Natural killer cell (primary cell): ENCODE results near the gene LIN9. TPM values are rescaled to one million over a fixed set of nuclear protein-coding genes. Genes with fewer than 3 reads are reported as not detected.

ENCODE experiments used
- ATAC-seq, 3 donors: fragments of 150-1000 bp in 2 of 3; fragments of 200-7000 bp in 1 of 3; cut with Tn5 transposase; 1 replicate in 1 of 3; 2 replicates in 2 of 3; pipeline ENCODE4 v1.10.0; 2021; ENCODE audit warnings: mild to moderate bottlenecking in 2 of 3, moderate library complexity in 2 of 3
- DNase-seq, 2 donors: peaks; one replicate each; pipeline versions ENCODE4 v3.0.0 to v3.0.0-alpha.2; 2013 to 2021; ENCODE audit warnings: mixed read lengths in 1 of 2
- H3K27ac ChIP-seq: one replicate; pipeline ENCODE4 v1.5.1; 2013; ENCODE audit warnings: mild to moderate bottlenecking, low read length
- H3K27me3 ChIP-seq: one replicate; pipeline ENCODE4 v1.6.1; 2013; ENCODE audit warnings: low read length; ENCODE audit not compliant: control insufficient read depth, insufficient read depth
- H3K36me3 ChIP-seq: one replicate; pipeline ENCODE4 v1.6.1; 2013; ENCODE audit warnings: low read length; ENCODE audit not compliant: control insufficient read depth, insufficient read depth
- H3K4me1 ChIP-seq: one replicate; pipeline ENCODE4 v1.6.1; 2013; ENCODE audit warnings: low read length; ENCODE audit not compliant: control insufficient read depth, insufficient read depth
- H3K4me3 ChIP-seq: one replicate; pipeline ENCODE4 v1.5.1; 2013; ENCODE audit warnings: low read length
- H3K9me3 ChIP-seq: one replicate; pipeline ENCODE4 v1.6.1; 2013; ENCODE audit warnings: low read length; ENCODE audit not compliant: control insufficient read depth, insufficient read depth
- H3K27ac Mint-ChIP-seq, 2 donors: one replicate each; pipeline ENCODE4 v1.8.0; 2022; ENCODE audit warnings: mild to moderate bottlenecking in 2 of 2, mixed read lengths in 2 of 2, moderate library complexity in 1 of 2
- H3K27me3 Mint-ChIP-seq, 2 donors: one replicate each; pipeline ENCODE4 v1.8.0; 2022; ENCODE audit warnings: low read depth in 2 of 2, mixed read lengths in 2 of 2
- H3K36me3 Mint-ChIP-seq: one replicate; pipeline ENCODE4 v1.8.0; 2022; ENCODE audit warnings: mixed read lengths
- H3K4me1 Mint-ChIP-seq, 2 donors: one replicate each; pipeline ENCODE4 v1.8.0; 2022; ENCODE audit warnings: mixed read lengths in 2 of 2
- H3K4me3 Mint-ChIP-seq: one replicate; pipeline ENCODE4 v1.8.0; 2022; ENCODE audit warnings: mild to moderate bottlenecking, moderate library complexity, mixed read lengths
- H3K9me3 Mint-ChIP-seq, 2 donors: one replicate each; pipeline ENCODE4 v1.8.0; 2022; ENCODE audit warnings: mixed read lengths in 2 of 2
- CTCF ChIP-seq: fragments of 200-600 bp; IDR thresholded peaks from one replicate; pipeline ENCODE4 v1.8.0; 2022; ENCODE audit warnings: antibody characterized with exemption
- WGBS: methylation state at CpG from one replicate; pipeline ENCODE4 v1.1.7; 2013; ENCODE audit warnings: missing lambda C conversion rate; ENCODE audit not compliant: insufficient coverage; 5-methylcytosine and 5-hydroxymethylcytosine counted together
- intact Hi-C: fragments of 100-400 bp; cut with micrococcal nuclease; formaldehyde crosslinking; loops from one replicate; pipeline ENCODE4 v1.14.2; 2022
- total RNA-seq, 4 donors: library from RNA; stranded (reverse); fragments of 120-200 nt in 1 of 4; gene quantifications; one replicate each; pipeline versions ENCODE4 v1.2.3 to v1.2.4, GENCODE V29; 2013 to 2022

LIN9 gene
- total RNA-seq, 3 donors from 2014 or later (not counting 1 experiment from before 2014, with no cell fraction given) = 1.3 to 2.9 (median 2.4) TPM

GRCh38 chr1:226212545-226212944 lies 96.4 kb downstream of the LIN9 start:
- Mint-ChIP-seq H3K27ac (no peak overlapping the region), H3K36me3 (no peaks in the 10 kb centered on the region), H3K4me3 (no peak overlapping the region), H3K27me3 (no peaks in the 10 kb centered on the region), H3K4me1 (no peaks in the 10 kb centered on the region), H3K9me3 (no peaks in the 10 kb centered on the region)
- Histone ChIP-seq H3K27ac (no peak overlapping the region), H3K36me3 (no peaks in the 10 kb centered on the region), H3K4me1 (no peaks in the 10 kb centered on the region), H3K9me3 (no peaks in the 10 kb centered on the region), H3K27me3 (no peaks in the 10 kb centered on the region), H3K4me3 (no peak overlapping the region)
- DNase-seq (no peak), ATAC-seq (no peak)
- TF ChIP-seq CTCF = no peak
- intact Hi-C loops = no loop called here
- WGBS = 89% methylated on average over 8 of the region's 8 CpGs

GRCh38 chr1:226211181-226211821 lies 97.7 kb downstream of the LIN9 start:
- no peak for TF ChIP-seq CTCF
- Mint-ChIP-seq H3K4me3 (no peak overlapping the region), H3K4me1 (no peaks in the 10 kb centered on the region), H3K36me3 (no peaks in the 10 kb centered on the region), H3K9me3 (no peaks in the 10 kb centered on the region), H3K27ac (no peak overlapping the region), H3K27me3 (no peaks in the 10 kb centered on the region)
- H3K27me3 ChIP-seq = no peaks in the 10 kb centered on the region
- no peaks in the 10 kb centered on the region for H3K9me3 ChIP-seq
- H3K4me1 ChIP-seq = no peaks in the 10 kb centered on the region
- intact Hi-C loops = no loop called here
- ATAC-seq = no peak
- H3K36me3 ChIP-seq = no peaks in the 10 kb centered on the region
- DNase-seq = no peak
- H3K27ac ChIP-seq = no peak overlapping the region
- 91% methylated on average over 4 of the region's 5 CpGs for WGBS
- H3K4me3 ChIP-seq = no peak overlapping the region

GRCh38 chr1:226210571-226211176 lies 98.3 kb downstream of the LIN9 start:
- no peaks in the 10 kb centered on the region for H3K4me1 Mint-ChIP-seq
- WGBS = 78% methylated on average over 7 of the region's 7 CpGs
- H3K4me3 Mint-ChIP-seq = no peak overlapping the region
- Histone ChIP-seq H3K27me3 (no peaks in the 10 kb centered on the region), H3K9me3 (no peaks in the 10 kb centered on the region), H3K27ac (no peak overlapping the region), H3K4me3 (no peak overlapping the region), H3K4me1 (no peaks in the 10 kb centered on the region), H3K36me3 (no peaks in the 10 kb centered on the region)
- intact Hi-C loops = no loop called here
- no peak overlapping the region for H3K27ac Mint-ChIP-seq
- DNase-seq (no peak), ATAC-seq (no peak)
- no peaks in the 10 kb centered on the region for H3K36me3 Mint-ChIP-seq
- H3K9me3 Mint-ChIP-seq = no peaks in the 10 kb centered on the region
- H3K27me3 Mint-ChIP-seq = no peaks in the 10 kb centered on the region
- TF ChIP-seq CTCF = no peak
